SHP77 (cell line): Measurements from ENCODE around the gene STMP1.
A peak's percentile ranks its signal among the peaks of the same experiment; 100 is the strongest.

Source experiments
- DNase-seq, 2 experiments: peaks; one replicate each; lab custom pipeline; 2025; lab: John Stamatoyannopoulos, UW

Gene STMP1

DNA sequence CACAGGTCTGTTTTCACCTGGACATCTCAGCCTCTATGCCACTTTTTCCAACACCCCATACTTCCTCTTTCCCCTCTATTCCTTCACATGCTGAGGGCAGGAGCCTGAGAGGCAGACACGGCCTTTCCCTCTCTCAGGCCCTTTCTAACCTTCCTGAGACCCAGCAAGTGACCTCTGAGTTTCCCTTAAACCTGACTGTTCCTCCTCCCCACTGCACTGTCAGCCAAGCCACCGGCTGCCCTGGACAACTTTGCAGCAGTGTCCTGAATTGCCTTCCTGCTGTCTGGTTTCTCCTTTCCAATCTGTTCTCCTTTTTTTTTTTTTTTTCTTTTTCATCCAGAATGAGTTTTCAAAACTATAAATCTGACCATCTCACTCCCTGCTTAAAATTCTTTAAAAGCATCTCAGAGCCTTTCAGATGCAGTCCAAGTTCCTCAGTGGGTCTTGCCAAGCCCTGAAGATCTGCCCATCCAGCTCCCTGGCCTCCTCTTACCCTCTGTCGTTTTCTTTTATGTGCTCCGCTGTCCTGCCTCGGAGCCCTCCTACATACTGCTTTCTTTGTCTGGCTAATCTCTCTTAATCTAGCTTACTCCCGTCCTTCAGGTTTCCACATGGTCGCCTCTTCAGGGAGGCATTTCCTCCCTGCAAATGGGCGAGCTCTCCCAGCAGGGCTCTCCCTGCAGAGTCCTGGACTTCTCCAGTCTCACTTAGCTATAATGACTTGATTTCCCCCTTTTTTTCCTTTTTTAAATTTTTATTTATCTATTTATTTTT lies 35.1 kb downstream of the STMP1 start:
- no peak for DNase-seq

DNA sequence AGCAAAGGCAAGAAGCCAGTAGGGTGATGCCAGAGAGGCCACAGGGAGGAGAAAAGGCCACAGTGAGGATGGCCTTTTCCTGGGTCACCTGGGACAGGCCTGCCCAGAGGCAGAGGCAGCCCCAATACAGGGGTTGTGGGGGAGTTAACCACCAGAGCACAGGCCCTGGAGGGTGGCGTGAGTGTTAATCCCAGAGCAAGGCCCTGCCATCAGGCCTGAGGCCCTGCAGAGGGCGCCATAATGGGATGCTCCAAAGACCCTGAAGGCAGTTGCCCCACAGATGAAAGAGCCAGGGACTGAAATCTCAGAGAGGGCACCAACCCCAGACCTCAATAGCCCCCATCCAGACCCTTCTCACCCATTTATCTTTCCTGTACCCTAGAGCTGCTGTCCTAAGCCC lies 41.8 kb downstream of the STMP1 start:
- DNase-seq, result no peak

DNA sequence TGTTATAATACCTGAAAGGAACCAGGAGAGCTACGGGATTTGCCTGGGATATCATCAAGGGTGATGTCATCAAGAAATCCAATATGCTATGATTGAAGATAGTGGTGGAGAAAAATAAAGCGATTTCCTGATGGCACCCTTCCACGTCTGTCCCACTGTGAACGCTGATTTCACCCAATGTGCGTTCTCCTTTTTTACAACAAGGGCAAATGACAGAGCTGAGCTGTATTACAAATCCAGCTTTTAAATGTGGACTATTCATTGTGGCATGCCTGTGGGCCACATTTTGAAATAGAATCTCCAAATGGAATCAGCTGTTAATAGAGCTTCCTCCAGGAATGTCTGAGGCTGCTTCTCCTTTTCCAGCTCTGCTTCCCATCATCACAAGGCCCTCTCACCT lies 42.4 kb downstream of the STMP1 start:
- DNase-seq, result no peak

DNA sequence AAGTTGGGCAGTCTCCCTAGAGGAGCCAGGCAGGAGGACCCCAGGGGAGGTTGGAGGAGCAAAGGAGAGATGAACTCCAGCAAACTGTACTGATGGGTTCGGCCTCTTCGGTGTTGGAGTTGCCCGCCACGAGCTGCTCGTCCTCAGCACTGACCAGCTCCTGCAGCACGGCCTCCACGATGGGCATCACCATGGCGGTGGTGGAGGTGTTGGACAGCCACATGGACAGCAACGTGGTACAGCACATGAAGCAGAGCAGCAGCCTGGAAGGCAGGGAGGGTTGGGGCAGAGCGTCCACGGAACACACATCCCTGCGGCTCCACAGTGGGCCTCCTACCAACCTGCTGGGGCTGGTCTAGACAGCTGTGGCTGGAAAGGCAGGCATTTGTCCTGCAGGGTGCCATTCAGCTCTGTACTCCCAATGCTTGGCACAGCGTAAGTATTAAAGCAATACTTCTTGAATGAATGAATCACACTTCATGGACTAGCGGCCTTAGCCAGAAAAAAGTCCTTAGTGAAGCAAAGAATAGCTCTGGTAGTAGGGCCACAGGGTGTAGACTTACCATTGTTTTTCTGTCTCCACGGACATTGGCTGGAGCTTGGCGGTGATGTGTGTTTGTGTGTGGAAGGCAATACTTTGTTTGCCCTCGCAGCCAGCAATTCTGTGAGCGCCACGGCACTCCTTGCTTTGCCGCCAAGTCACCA lies 43.9 kb downstream of the STMP1 start:
- DNase-seq, result no peak

DNA sequence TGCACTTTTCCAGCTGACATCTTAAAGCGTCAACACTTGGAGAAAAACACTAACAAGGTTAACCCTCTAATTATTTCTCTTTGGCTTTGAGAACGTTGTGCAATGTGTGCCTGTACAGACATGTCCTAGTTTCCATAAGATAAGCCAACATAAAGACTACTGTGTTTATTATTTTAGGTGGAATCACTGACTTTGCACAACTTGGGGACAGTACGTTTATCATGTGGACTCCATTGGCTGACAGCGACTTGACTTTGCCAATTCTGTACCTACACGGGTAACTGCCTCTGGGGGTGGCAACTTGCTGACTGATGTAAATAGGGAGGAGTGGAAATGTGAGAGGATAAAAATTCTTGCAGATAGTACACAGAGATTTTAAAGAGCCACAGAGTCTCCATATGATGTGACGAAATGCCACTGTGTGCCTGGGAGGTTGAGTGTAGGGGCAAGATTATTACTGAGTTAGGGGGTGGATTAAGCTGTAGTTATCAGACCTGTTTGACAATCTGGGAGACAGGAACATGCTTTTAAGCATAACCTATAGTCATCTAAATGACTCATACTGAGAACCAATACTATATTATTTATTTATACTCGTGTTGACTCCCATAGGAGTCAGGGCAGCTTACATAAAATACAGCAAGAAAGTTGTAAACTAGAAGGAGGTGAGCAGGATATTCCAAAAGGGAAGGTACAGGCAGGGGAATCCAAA lies 44.7 kb downstream of the STMP1 start:
- no peak for DNase-seq

DNA sequence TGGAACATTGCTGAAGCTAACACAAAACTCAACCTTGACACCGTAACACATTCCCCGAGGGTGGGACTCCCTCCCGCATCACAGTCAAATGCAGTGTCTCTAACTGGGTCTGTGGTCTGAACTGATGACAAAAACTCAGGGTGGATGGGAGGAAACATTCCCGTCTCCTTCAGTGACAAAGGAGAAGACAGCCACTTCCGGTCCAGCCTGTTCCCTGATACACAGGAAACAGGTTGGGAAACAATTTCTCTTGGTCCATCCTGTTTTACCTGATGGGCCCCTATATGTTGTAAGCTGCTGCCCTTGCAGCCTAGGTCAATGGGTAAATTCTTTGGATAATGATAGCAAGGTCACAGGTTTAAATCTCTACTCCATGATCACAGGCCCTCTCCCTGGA lies 45.3 kb downstream of the STMP1 start:
- no peak for DNase-seq

DNA sequence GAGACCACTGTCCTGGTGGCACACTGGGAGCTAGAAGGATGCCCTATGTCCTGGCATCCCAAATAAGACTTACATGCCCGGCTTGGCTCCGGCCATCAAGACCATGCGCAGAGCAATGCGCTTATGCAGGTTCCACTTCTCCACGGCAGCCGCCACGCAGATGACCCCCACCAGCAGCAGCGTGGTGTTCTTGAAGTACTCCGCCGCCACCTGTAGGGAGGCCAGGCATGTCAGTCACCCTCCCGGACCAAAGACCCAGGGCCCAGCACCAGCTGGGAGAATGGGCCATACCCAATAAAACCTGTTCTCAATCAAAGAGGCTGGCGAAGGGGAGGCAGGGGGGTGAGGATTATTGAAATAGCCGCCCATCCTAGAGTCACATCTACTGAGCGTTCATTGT lies 45.7 kb downstream of the STMP1 start:
- no peak for DNase-seq

DNA sequence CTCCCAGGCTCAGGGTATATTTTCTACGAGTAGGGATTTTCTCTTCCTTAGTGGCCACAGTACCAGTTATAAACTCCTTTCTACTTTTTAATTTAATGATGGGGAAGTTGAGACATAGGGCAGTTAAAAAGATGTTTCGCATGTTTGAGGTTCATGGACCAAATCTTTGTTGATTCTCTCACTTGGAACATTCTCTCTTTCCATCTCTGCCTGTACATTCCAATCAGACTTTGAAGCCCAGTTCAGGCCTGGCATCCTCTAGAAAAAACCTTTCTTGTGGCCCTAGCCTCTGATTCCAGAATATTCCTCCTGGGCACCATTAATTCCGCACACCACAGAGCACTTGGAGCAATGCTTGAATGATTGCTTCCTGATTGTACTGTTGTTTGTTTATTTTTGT lies 47.2 kb downstream of the STMP1 start:
- no peak for DNase-seq

DNA sequence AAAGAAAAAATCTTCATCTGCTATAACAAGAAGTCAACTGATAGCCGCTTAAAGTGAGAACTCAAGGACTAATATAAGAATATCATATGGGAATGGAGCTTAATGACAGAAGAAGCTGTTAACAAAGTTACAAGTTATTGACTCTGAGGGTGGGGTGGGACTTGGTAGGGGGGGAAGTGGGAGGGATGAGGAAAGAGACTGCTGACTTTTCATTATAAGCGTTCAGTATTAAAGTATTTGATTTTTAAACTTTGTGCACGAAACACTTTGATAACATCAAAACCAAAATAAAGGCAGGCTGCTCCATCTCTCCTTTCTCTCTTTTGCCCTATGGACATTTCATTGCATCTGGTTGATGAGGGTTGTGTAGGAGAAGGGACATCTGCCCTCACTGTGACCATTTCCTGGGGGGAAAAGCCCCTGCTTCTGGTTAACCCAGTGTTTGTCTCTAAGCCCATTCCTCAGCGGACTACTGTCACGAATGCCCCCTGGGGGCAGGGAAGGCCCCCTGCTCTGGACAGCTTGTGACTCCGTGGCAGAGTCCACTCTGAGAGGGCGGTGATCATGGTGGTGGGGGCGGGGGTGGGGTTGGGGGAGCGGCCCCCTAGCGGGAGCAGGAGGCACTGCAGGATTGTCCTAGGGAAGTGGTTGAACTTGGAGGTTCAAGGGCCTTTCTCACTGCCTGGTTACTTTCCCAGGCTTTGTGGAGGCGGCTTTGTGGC lies 48.3 kb downstream of the STMP1 start:
- no peak for DNase-seq

DNA sequence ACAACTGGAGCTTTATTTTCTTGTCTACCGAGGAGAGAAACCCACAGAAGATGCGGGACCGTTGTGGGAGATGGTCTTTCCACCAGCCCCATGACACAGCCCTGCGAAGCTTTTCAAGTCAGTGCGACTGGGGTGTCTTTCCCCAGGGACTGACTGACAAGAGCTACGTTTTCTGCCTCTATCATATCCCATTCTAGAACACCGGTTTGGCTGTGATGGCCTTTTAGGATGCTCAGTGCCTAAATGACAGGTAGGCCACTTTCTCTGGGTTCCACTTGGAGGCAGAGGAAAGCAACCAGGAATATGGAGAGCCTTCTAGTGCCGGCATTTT lies 48.8 kb downstream of the STMP1 start:
- no peak for DNase-seq

DNA sequence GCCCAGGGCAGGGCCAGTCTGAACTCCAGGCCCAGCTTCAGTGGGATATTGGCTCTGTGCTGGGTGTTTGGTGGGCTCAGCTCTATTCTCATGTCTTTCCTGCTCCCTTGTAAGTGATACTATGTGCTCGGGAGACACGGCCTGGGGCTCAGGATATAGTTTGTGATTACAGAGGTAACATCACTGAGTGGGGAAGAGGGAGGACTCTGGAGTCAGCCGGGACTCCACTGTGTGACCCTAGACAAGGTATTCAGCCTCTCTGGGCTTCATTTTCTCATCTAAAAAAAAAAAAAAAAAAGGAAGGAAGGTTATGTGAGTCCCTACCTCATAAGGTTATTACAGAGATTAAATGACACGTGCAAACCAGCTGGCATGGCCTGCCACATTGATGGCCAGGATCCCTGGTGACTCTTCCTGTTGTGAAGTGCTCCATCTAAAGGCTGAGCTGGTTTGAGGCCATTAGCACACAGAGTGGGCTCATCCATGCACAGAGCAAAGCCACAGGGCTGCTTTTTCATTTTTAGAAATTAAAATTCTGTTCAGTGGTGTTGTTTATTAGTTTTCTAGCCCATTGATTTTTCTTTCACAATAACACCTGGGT lies 50.0 kb downstream of the STMP1 start:
- DNase-seq, result peak in 1 of 2 experiments; percentile 26

DNA sequence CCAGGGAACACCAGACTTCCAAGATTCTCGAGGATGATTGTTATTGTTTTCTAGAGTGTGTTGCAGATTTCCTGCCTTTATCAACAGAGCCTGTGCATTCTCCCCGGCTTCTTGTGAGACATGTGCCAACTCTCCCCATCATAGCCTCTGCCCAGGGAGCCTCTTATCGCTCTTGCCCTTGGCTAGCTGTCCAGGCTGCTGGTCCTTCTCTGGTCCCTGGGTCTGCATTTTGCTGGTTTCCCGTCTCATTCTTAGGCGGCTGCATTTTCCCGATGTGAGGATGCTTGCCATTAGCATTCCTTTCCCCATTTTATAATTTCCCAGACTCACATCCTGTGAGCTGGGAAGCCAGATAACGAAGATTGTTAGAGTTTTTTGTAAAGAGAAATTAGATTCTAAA lies 50.5 kb downstream of the STMP1 start:
- no peak for DNase-seq

DNA sequence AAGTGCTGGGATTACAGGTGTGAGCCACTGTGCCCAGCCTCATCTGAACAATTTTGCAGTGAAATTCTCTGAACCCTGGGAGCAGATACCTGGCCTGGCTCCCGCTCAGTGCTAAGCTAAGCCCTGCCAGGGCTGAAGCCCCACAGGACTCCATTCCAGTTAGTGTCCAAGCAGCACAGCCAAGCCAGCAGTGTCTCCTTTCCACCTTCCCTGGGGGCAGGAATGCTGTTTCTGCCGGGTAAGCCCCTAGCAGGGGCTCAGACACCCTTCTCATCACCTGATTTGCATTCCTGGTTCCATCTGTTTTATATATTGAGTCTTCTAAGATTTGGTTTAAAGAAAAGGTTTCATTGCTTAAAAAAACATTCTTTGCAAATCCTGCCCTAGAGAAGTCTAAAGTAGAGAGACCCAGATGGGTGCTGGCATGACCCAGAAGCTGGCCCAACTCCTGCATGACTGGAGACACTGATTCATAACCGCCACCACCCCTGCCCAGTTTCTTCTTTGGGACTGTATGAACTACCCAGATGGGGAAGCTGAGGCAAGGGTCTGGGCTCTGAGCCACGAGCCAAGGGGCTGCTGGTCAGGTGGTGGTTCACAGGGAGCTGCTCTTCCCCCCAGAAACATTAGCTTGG lies 51.6 kb downstream of the STMP1 start:
- no peak for DNase-seq

DNA sequence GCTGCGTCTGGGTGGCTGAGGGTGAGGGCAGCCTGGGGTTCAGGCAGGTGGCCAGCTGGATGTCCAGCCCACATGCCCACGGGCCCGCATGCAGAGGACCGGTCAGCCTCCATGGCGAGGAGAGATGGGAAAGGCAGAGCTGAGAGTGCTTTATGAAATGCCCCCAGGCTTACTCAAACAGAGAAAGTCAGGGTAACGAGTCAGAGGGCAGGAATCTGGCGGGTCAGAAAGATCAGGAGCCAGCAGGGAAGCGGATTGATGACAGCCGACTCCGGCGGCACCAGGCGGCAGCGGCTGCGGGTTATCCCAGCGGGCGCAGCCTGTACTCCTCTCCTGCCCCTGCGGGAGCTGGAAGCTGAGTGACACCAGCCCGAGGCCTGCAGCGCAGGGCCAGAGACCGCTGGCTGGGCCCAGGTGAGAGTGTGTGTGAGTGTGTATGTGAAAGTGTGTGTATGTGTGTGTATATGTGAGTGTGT lies 52.3 kb downstream of the STMP1 start:
- DNase-seq, result no peak

DNA sequence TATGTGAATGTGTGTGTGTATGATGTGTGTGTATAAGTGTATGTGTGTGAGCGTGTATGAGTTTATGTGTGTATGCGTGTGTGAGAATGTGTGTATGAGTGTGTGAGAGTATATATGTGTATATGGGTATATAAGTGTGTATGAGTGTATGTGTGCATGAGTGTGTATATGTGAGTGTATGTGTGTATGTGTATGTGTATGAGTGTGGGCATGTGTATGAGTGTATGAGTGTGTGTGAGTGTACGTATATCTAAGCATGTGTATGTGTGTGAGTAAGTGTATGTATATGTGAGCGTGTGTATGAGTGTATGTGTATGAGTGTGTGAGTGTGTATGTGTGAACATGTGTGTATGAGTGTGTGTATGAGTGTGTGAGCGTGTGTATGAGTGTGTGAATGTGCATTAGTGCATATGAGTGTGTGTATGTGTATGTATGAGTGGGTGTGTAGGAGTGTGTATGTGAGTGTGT lies 52.8 kb downstream of the STMP1 start:
- no peak for DNase-seq

DNA sequence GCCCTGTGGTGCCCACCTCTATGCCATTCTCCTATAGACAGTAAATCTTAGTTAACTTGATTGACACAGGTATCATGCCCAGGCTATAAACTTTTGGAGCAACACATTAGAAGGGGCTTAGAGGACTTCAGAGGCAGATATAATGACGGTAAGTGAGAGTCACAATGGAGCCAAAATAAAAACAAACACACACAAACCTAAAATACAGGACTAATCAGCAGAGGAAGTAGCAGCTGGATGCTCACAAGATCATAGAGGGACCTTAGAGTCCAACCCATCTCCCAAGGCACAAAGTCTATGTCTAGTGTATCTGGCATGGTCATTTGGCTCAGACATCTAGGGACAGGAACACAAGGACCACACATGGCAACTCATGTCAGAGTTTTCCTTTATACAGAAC lies 53.4 kb downstream of the STMP1 start:
- DNase-seq, result no peak

DNA sequence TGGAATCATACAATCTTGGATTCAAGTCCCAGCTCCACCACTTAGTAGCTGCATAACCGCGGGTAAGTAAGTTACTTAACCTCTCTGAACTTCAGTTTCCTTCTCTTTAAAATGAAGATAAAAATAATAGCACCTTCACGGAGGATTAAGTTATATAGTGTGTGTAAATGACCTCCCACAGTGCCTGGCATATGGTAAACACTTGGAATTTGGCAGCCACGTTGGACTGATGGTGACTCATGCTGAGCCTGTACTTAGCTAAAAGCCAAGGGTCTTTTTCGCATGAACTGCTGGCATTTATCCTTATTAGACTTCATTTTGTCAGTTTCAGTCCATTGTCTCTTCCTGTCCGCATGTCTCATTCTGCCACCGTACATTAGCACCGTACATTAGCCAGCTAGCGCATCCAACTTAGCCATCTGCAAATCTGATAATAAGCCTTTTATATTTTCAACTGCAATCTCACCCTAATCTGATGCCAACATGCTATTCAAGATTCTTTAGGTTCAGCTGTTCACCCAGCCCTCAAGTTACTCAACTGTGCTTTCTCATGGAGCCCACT lies 54.4 kb downstream of the STMP1 start:
- peak in 1 of 2 experiments; percentile 18 for DNase-seq

DNA sequence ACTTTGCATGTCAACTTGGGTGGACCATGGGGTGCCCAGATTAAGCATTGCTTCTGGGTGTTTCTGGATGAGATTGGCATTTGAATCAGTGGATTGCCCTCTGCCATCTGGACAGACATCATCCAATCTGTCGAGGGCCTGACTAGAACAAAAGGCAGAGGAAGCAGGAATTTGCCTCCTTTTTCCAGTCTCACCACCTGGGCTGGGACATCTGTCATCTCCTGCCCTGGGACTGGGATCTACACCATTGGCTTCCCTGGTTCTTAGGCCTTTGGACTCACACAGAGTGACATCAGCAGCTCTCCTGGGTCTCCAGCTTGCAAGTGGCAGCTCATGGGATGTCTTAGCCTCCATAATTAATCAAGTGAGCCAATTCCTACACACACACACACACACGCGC lies 55.4 kb downstream of the STMP1 start:
- no peak for DNase-seq

DNA sequence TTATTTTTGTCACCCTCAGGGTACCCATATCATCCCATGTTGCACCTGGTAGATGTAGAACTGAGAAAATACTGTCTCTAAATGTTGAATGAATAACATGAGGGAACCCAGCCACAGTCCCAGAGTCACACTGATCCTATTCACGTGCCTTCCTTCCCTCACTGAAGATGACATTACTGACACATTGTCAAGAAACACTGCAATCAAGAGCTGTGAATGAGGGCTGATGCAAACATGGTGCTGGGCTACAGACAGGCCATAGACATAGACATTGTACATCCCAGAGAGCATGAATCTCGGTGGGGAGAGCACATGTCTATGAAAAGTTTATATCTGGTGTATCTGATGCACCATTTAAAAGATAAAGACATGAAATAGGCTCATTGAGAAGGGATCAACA lies 55.9 kb downstream of the STMP1 start:
- DNase-seq, result no peak

DNA sequence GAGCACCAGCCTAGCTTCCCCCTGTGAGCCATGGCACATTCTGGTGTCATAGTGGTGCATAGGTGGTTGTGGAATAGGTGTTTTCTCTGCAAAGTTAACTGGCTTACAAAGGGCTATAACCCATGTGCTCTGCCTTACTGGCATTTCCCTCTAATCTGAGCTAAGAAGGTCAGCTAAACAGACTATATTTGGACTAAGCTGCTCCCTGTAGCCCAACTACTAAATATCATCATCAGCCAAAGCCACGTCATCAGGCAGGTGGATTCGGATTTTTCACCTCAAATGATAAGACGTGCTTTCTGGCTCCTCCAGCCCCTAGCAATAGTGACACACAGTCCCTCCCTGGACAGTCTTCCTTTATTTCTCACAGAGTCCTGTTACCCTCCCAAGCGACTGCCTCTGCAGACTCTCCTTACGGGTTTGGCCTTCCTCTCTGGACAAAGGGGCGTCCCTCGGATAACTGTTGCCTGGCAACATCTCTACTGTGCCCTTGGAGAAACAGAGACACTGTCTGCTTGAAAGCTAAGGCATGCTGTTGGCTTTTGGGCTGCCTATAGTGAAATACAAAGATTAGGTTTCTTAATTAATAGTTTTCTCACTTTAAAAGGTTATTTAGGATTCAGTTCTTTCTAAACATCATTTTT lies 56.6 kb downstream of the STMP1 start:
- DNase-seq, result no peak

DNA sequence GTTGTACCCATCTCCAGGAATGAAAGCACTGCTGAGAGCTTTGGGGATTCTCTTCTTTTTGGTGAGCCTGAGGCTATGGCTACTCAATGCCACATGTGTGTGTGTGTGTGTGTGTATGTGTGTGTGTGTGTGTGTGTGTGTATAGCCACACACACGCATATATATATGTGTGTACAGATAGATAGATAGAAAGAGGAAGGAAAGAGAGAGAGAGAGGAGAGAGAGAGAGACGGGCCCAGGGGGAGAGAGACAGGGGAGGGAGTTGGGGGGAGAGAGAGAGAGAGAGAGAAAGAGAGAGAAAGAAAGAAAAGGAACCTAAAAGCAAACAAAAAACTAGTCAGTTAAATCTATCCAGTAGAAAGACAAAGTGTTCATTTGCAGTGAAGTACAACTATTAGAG lies 57.4 kb downstream of the STMP1 start:
- no peak for DNase-seq
